ENCODE results near the gene PRKN. TPM values are rescaled to one million over a fixed set of nuclear protein-coding genes. Genes with fewer than 3 reads are reported as not detected.

The PRKN gene
- total and polyA plus RNA-seq, 2 experiments from 2014 or later: 0.10 to 0.84 TPM

GRCh38 chr6:162708971-162709370 is 18.6 kb downstream of the PRKN start (continued):
- TF ChIP-seq JUNB (IDR thresholded peaks at IDR 0.05; ENCODE audit: unreplicated experiment) (no peak), ZNF114 (CRISPR knock-in tag; IDR thresholded peaks at IDR 0.05) (no peak), CTCF (conservative IDR thresholded peaks at IDR 0.05; ENCODE audit: low read depth in 2 of 2) (no peak), STAT1 (IDR thresholded peaks at IDR 0.05; ENCODE audit: unreplicated experiment) (no peak), NANOG (IDR thresholded peaks at IDR 0.05; ENCODE audit: borderline replicate concordance) (no peak), EZH2 (IDR thresholded peaks at IDR 0.05; ENCODE audit: low read depth, unreplicated experiment) (no peak), POLR2AphosphoS5 (IDR thresholded peaks at IDR 0.05; ENCODE audit: low read depth) (no peak)

DNA sequence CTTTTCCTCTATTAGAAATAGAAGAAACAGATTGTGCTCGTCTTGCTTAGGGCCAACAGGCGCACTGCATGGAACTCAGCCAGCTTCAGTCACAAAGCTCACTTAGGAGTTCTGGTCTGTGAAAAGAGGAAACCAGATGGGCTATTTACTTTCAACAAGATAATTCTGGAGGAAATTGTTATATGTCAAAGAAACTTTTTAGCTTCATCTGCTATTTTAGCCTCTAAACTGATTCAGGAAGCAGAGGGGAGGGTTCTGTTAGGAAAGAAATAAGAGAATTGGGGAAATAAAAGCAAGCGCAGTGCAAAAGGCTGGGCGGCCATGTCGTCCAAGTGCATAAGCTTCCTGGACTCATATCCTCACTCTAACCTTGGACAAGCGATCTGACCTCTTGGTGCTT is 21.3 kb downstream of the PRKN start:
- Histone ChIP-seq H3K79me2 (replicated peaks; ENCODE audit: insufficient read depth) (no peaks in the 10 kb centered on the region), H3K27me3 (ENCODE audit: insufficient read depth) (no peaks in the 10 kb centered on the region), H2AFZ (no peak overlapping the region), H3K4me1 (ENCODE audit: insufficient read depth) (no peaks in the 10 kb centered on the region), H3K4me3 (no peak overlapping the region), H3F3A (replicated peaks; ENCODE audit: low read depth) (no peaks in the 10 kb centered on the region), H3K9me2 (ENCODE audit: insufficient read depth) (no peaks in the 10 kb centered on the region), H3K27ac (ENCODE audit: low read depth) (no peak overlapping the region), H3K36me3 (ENCODE audit: insufficient read depth) (no peaks in the 10 kb centered on the region), H3K4me2 (no peak overlapping the region), H4K20me1 (replicated peaks; ENCODE audit: insufficient read depth) (no peaks in the 10 kb centered on the region)
- ATAC-seq: no peak
- H3K4me1 Mint-ChIP-seq: no peaks in the 10 kb centered on the region
- H3K36me3 Mint-ChIP-seq (ENCODE audit: low read depth): peaks cover 5% of the 10 kb centered on the region; the same call in 2 of the 3 replicates
- H3K9me3 Mint-ChIP-seq: peaks cover 9% of the 10 kb centered on the region; the same call in 2 of the 3 replicates
- no peak overlapping the region for H3K4me3 Mint-ChIP-seq
- no peak for TF ChIP-seq JUNB (IDR thresholded peaks at IDR 0.05; ENCODE audit: unreplicated experiment)
- TF ChIP-seq CREB1 (CRISPR knock-in tag; IDR thresholded peaks at IDR 0.05; ENCODE audit: low read depth): no peak
- TF ChIP-seq ZNF114 (CRISPR knock-in tag; IDR thresholded peaks at IDR 0.05): no peak
- no peak for TF ChIP-seq EZH2 (IDR thresholded peaks at IDR 0.05; ENCODE audit: low read depth, unreplicated experiment)
- no peak for TF ChIP-seq CTCF (conservative IDR thresholded peaks at IDR 0.05; ENCODE audit: low read depth in 2 of 2)
- no peak for DNase-seq (ENCODE audit: low spot score)
- no peak overlapping the region; the same call in 1 of the 2 replicates for H3K27ac Mint-ChIP-seq
- peaks cover 1% of the 10 kb centered on the region for H3K27me3 Mint-ChIP-seq (ENCODE audit: insufficient read depth, low read depth, poor library complexity)

GRCh38 chr6:162705736-162706135 is 21.8 kb downstream of the PRKN start:
- Histone ChIP-seq H3K9me2 (ENCODE audit: insufficient read depth) (no peaks in the 10 kb centered on the region), H4K20me1 (replicated peaks; ENCODE audit: insufficient read depth) (no peaks in the 10 kb centered on the region), H3K27me3 (ENCODE audit: insufficient read depth) (no peaks in the 10 kb centered on the region), H2AFZ (no peak overlapping the region), H3K4me1 (ENCODE audit: insufficient read depth) (no peaks in the 10 kb centered on the region), H3K79me2 (replicated peaks; ENCODE audit: insufficient read depth) (no peaks in the 10 kb centered on the region), H3K27ac (ENCODE audit: low read depth) (no peak overlapping the region), H3F3A (replicated peaks; ENCODE audit: low read depth) (no peaks in the 10 kb centered on the region), H3K4me3 (no peak overlapping the region), H3K36me3 (ENCODE audit: insufficient read depth) (no peaks in the 10 kb centered on the region), H3K4me2 (no peak overlapping the region)
- peaks cover 9% of the 10 kb centered on the region; the same call in 2 of the 3 replicates for H3K9me3 Mint-ChIP-seq
- TF ChIP-seq EZH2phosphoT487 (IDR thresholded peaks at IDR 0.05; ENCODE audit: unreplicated experiment): no peak
- no peak for TF ChIP-seq ZNF114 (CRISPR knock-in tag; IDR thresholded peaks at IDR 0.05)
- no peak for TF ChIP-seq ZNF331 (CRISPR knock-in tag; IDR thresholded peaks at IDR 0.05; ENCODE audit: low read depth)
- TF ChIP-seq CTCF (conservative IDR thresholded peaks at IDR 0.05; ENCODE audit: low read depth in 2 of 2): no peak
- peaks cover 1% of the 10 kb centered on the region for H3K27me3 Mint-ChIP-seq (ENCODE audit: insufficient read depth, low read depth, poor library complexity)
- ATAC-seq (no peak), DNase-seq (ENCODE audit: low spot score) (no peak)
- no peak overlapping the region for H3K4me3 Mint-ChIP-seq
- H3K4me1 Mint-ChIP-seq: no peaks in the 10 kb centered on the region
- H3K27ac Mint-ChIP-seq: no peak overlapping the region
- peaks cover 5% of the 10 kb centered on the region; the same call in 2 of the 3 replicates for H3K36me3 Mint-ChIP-seq (ENCODE audit: low read depth)

All from GM23338 (cell line).